ENCODE measurements around the gene GALNT10. TPM values are rescaled to one million over a fixed set of nuclear protein-coding genes. Genes with fewer than 3 reads are reported as not detected.

Gene GALNT10
- total RNA-seq, 1 donor from 2014 or later: 96.1 TPM

- no peak for DNase-seq (ENCODE audit: low read depth)
- Mint-ChIP-seq H3K27ac (ENCODE audit: unreplicated experiment) (no peak overlapping the region), H3K27me3 (ENCODE audit: low read depth, unreplicated experiment) (no peaks in the 10 kb centered on the region), H3K36me3 (ENCODE audit: low read depth, unreplicated experiment) (peaks cover 25% of the 10 kb centered on the region), H3K4me3 (ENCODE audit: unreplicated experiment) (no peak overlapping the region), H3K4me1 (ENCODE audit: low read depth, unreplicated experiment) (peaks cover 14% of the 10 kb centered on the region), H3K9me3 (ENCODE audit: unreplicated experiment) (no peaks in the 10 kb centered on the region)
- no peak for FAIRE-seq
- peaks cover 16% of the 10 kb centered on the region for H4K20me1 ChIP-seq (ENCODE audit: insufficient read depth, low read length)
- H3K36me3 ChIP-seq (ENCODE audit: insufficient read depth, low read length): peaks cover 3% of the 10 kb centered on the region
- no peaks in the 10 kb centered on the region for H3K9me3 ChIP-seq (ENCODE audit: insufficient read depth, low read depth, low read length)
- H3K4me1 ChIP-seq (ENCODE audit: insufficient read depth, low read length): peaks cover 11% of the 10 kb centered on the region
- no peak overlapping the region for H3K4me3 ChIP-seq (ENCODE audit: insufficient read depth, low read depth, low read length)
- no peak overlapping the region for H3K27ac ChIP-seq (ENCODE audit: low read depth, low read length)
- no peak overlapping the region for H3K4me2 ChIP-seq (ENCODE audit: low read length)
- TF ChIP-seq CTCF (IDR thresholded peaks at IDR 0.05; ENCODE audit: insufficient read depth, low read depth, low read length) (no peak), EZH2 (IDR thresholded peaks at IDR 0.05; ENCODE audit: insufficient read depth, low read length) (no peak)
- H3K79me2 ChIP-seq (ENCODE audit: insufficient read depth, low read length): peaks cover 44% of the 10 kb centered on the region
- no peak overlapping the region for H3K9ac ChIP-seq (ENCODE audit: low read length)
- no peaks in the 10 kb centered on the region for H3K27me3 ChIP-seq (ENCODE audit: insufficient read depth, low read length)
- no peak overlapping the region for H2AFZ ChIP-seq (ENCODE audit: low read depth, low read length)
These were observed 124.7 kb downstream of the GALNT10 start for GRCh38 chr5:154315196-154315595.

DNA sequence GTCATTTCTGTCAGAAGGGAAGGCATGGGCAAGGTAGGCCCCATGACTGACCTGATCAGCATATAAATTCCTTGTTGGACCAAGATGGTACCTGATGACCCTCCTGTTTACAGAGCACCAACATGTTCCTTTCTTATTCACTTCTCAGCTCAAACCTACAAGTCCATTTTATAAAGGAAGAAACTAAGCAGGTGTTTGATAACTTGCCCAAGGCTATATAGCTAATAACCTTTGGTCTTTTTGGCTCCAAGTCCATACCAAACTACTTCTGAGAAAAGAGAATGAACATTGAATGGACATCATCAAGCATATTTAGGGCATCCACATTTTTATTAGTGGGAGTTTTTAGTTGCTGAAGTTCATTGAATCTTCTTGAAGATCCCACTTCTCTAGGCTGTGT lies 125.2 kb downstream of the GALNT10 start:
- FAIRE-seq (no peak), DNase-seq (ENCODE audit: low read depth) (no peak)
- Histone ChIP-seq H3K4me3 (ENCODE audit: insufficient read depth, low read depth, low read length) (no peak overlapping the region), H4K20me1 (ENCODE audit: insufficient read depth, low read length) (peaks cover 22% of the 10 kb centered on the region), H3K27me3 (ENCODE audit: insufficient read depth, low read length) (no peaks in the 10 kb centered on the region), H3K9ac (ENCODE audit: low read length) (no peak overlapping the region), H3K9me3 (ENCODE audit: insufficient read depth, low read depth, low read length) (no peaks in the 10 kb centered on the region), H2AFZ (ENCODE audit: low read depth, low read length) (no peak overlapping the region), H3K79me2 (ENCODE audit: insufficient read depth, low read length) (peaks cover 43% of the 10 kb centered on the region), H3K36me3 (ENCODE audit: insufficient read depth, low read length) (peaks cover 3% of the 10 kb centered on the region), H3K4me1 (ENCODE audit: insufficient read depth, low read length) (peaks cover 10% of the 10 kb centered on the region), H3K27ac (ENCODE audit: low read depth, low read length) (no peak overlapping the region), H3K4me2 (ENCODE audit: low read length) (no peak overlapping the region)
- TF ChIP-seq EZH2 (IDR thresholded peaks at IDR 0.05; ENCODE audit: insufficient read depth, low read length): no peak
- no peak for TF ChIP-seq CTCF (IDR thresholded peaks at IDR 0.05; ENCODE audit: insufficient read depth, low read depth, low read length)
- Mint-ChIP-seq H3K27ac (ENCODE audit: unreplicated experiment) (no peak overlapping the region), H3K4me3 (ENCODE audit: unreplicated experiment) (no peak overlapping the region), H3K4me1 (ENCODE audit: low read depth, unreplicated experiment) (peaks cover 15% of the 10 kb centered on the region), H3K36me3 (ENCODE audit: low read depth, unreplicated experiment) (peaks cover 25% of the 10 kb centered on the region), H3K27me3 (ENCODE audit: low read depth, unreplicated experiment) (no peaks in the 10 kb centered on the region), H3K9me3 (ENCODE audit: unreplicated experiment) (no peaks in the 10 kb centered on the region)

- Histone ChIP-seq H3K4me2 (ENCODE audit: low read length) (no peak overlapping the region), H3K9ac (ENCODE audit: low read length) (no peak overlapping the region), H3K9me3 (ENCODE audit: insufficient read depth, low read depth, low read length) (no peaks in the 10 kb centered on the region), H4K20me1 (ENCODE audit: insufficient read depth, low read length) (peaks cover 24% of the 10 kb centered on the region), H3K4me3 (ENCODE audit: insufficient read depth, low read depth, low read length) (no peak overlapping the region), H3K4me1 (ENCODE audit: insufficient read depth, low read length) (peaks cover 10% of the 10 kb centered on the region), H2AFZ (ENCODE audit: low read depth, low read length) (no peak overlapping the region), H3K27ac (ENCODE audit: low read depth, low read length) (no peak overlapping the region), H3K79me2 (ENCODE audit: insufficient read depth, low read length) (peaks cover 36% of the 10 kb centered on the region), H3K27me3 (ENCODE audit: insufficient read depth, low read length) (no peaks in the 10 kb centered on the region), H3K36me3 (ENCODE audit: insufficient read depth, low read length) (peaks cover 3% of the 10 kb centered on the region)
- Mint-ChIP-seq H3K4me1 (ENCODE audit: low read depth, unreplicated experiment) (peaks cover 21% of the 10 kb centered on the region), H3K4me3 (ENCODE audit: unreplicated experiment) (no peak overlapping the region), H3K9me3 (ENCODE audit: unreplicated experiment) (no peaks in the 10 kb centered on the region), H3K27me3 (ENCODE audit: low read depth, unreplicated experiment) (no peaks in the 10 kb centered on the region), H3K36me3 (ENCODE audit: low read depth, unreplicated experiment) (peaks cover 25% of the 10 kb centered on the region), H3K27ac (ENCODE audit: unreplicated experiment) (no peak overlapping the region)
- TF ChIP-seq EZH2 (IDR thresholded peaks at IDR 0.05; ENCODE audit: insufficient read depth, low read length) (no peak), CTCF (IDR thresholded peaks at IDR 0.05; ENCODE audit: insufficient read depth, low read depth, low read length) (no peak)
- DNase-seq (ENCODE audit: low read depth): no peak
- no peak for FAIRE-seq
These were observed 125.8 kb downstream of the GALNT10 start for GRCh38 chr5:154316223-154316935.
